Measurements from ENCODE around the gene RETN.

DNA sequence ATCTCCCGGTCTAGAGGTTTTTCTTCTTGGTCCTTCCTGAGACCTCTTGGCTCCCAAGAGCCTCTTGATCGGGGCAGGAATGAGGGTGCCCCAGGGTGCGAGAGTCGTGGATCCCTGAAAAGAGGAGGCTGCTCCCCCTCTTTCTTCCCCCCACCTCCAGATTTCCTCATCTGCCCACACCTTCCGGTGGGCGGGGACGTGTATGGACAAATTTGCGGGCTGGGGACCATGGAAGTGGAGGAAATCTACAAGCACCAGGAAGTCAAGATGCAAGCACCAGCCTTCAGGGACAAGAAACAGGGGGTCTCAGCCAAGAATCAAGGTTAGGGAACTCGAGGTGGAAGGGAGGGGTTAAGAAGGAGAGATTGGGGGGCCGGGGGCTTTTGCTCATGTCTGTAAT is 8.0 kb downstream of the RETN start, which contains the start of gene MCEMP1:
- TF ChIP-seq, protein P1, sequence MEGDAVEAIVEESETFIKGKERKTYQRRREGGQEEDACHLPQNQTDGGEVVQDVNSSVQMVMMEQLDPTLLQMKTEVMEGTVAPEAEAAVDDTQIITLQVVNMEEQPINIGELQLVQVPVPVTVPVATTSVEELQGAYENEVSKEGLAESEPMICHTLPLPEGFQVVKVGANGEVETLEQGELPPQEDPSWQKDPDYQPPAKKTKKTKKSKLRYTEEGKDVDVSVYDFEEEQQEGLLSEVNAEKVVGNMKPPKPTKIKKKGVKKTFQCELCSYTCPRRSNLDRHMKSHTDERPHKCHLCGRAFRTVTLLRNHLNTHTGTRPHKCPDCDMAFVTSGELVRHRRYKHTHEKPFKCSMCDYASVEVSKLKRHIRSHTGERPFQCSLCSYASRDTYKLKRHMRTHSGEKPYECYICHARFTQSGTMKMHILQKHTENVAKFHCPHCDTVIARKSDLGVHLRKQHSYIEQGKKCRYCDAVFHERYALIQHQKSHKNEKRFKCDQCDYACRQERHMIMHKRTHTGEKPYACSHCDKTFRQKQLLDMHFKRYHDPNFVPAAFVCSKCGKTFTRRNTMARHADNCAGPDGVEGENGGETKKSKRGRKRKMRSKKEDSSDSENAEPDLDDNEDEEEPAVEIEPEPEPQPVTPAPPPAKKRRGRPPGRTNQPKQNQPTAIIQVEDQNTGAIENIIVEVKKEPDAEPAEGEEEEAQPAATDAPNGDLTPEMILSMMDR (IDR thresholded peaks at IDR 0.05; ENCODE audit: low read length) = no peak
- no peak for TF ChIP-seq EZH2 (optimal IDR thresholded peaks at IDR 0.05; ENCODE audit: low read depth, low read length)
- no peak for TF ChIP-seq EZH2phosphoT487 (IDR thresholded peaks at IDR 0.05; ENCODE audit: low read length)

Measured in MM.1S (cell line).